Spleen (tissue), 11 donors: ENCODE data around the gene PTMA. TPM values are rescaled to one million over a fixed set of nuclear protein-coding genes. Genes with fewer than 3 reads are reported as not detected.

Experiments used
- DNase-seq: peaks from one replicate; pipeline ENCODE4 v3.0.0-alpha.2; 2020
- H3K27ac ChIP-seq, 8 donors: fragments of 200-600 bp; sonication (generic) in 7 of 8; 1 replicate in 4 of 8; 2 replicates in 4 of 8; pipeline versions ENCODE4 v1.5.0 to v1.8.0; 2016 to 2021; ENCODE audit warnings: inconsistent platforms in 4 of 8, mild to moderate bottlenecking in 4 of 8, moderate library complexity in 1 of 8
- H3K27me3 ChIP-seq, 7 donors: fragments of 200-600 bp; sonication (generic) in 6 of 7; replicated peaks in 1 of 7; 1 replicate in 4 of 7; 2 replicates in 3 of 7; pipeline versions ENCODE4 v1.5.0 to v1.8.0; 2016 to 2021; ENCODE audit warnings: inconsistent platforms in 3 of 7, mild to moderate bottlenecking in 1 of 7
- H3K36me3 ChIP-seq, 6 donors: fragments of 200-600 bp; sonication (generic) in 5 of 6; 1 replicate in 4 of 6; 2 replicates in 2 of 6; pipeline versions ENCODE4 v1.5.0 to v1.8.0; 2016 to 2021; ENCODE audit warnings: inconsistent platforms in 2 of 6
- H3K4me1 ChIP-seq, 6 donors: fragments of 200-600 bp; sonication (generic) in 5 of 6; 1 replicate in 3 of 6; 2 replicates in 3 of 6; pipeline versions ENCODE4 v1.5.0 to v1.8.0; 2016 to 2021; ENCODE audit warnings: inconsistent platforms in 3 of 6
- H3K4me3 ChIP-seq, 8 donors: fragments of 200-600 bp; sonication (generic) in 7 of 8; 1 replicate in 4 of 8; 2 replicates in 4 of 8; pipeline versions ENCODE4 v1.5.0 to v1.8.0; 2016 to 2021; ENCODE audit warnings: inconsistent platforms in 4 of 8, mild to moderate bottlenecking in 4 of 8, moderate library complexity in 2 of 8
- H3K9me3 ChIP-seq, 8 donors: fragments of 200-600 bp; sonication (generic) in 7 of 8; 1 replicate in 4 of 8; 2 replicates in 4 of 8; pipeline versions ENCODE4 v1.5.0 to v1.8.0; 2016 to 2021; ENCODE audit warnings: inconsistent platforms in 4 of 8
- CTCF ChIP-seq, 11 experiments: fragments of 200-600 bp in 7 of 11; fragments of 450-650 bp in 4 of 11; sonication (generic) in 4 of 11; IDR thresholded peaks in 8 of 11; conservative IDR thresholded peaks in 3 of 11; 1 replicate in 7 of 11; 2 replicates in 4 of 11; pipeline versions ENCODE4 v1.4.0 to v1.8.0; 2016 to 2021; ENCODE audit warnings: antibody characterized with exemption in 11 of 11, inconsistent platforms in 4 of 11, mild to moderate bottlenecking in 1 of 11
- POLR2A ChIP-seq, 3 donors: fragments of 450-650 bp; IDR thresholded peaks; one replicate each; pipeline ENCODE4 v1.5.1; 2017; ENCODE audit warnings: antibody characterized with exemption in 3 of 3, mild to moderate bottlenecking in 1 of 3
- POLR2AphosphoS5 ChIP-seq, 3 donors: sonication (generic); formaldehyde crosslinking; IDR thresholded peaks; one replicate each; pipeline ENCODE4 v1.5.1; 2017; ENCODE audit warnings: antibody characterized with exemption in 3 of 3
- WGBS, 5 donors: extraction: QIAGEN DNeasy Blood & Tissue Kit in 3 of 5; methylation state at CpG; one replicate each; pipeline versions ENCODE4 v1.1.5 to v1.1.7; 2013 to 2018; 5-methylcytosine and 5-hydroxymethylcytosine counted together
- intact Hi-C: fragments of 100-400 bp; cut with DNase I; formaldehyde crosslinking; loops from one replicate; pipeline ENCODE4 v1.15.0; 2023; ENCODE audit warnings: low total_unique reads
- polyA plus RNA-seq, 3 donors: library from polyadenylated mRNA; stranded (reverse); fragments of 200-250 nt; gene quantifications; one replicate each; pipeline ENCODE4 v1.2.1, GENCODE V29; 2013
- total RNA-seq, 7 donors: library from RNA; depleted of rRNA in 3 of 7; stranded (reverse); fragments of >200 nt in 3 of 7; fragmentation: NEBNext Ultra II Directional in 4 of 7; extraction: Animal tissue kit (Norgen Biotek cat#: 25700) in 4 of 7; gene quantifications; one replicate each; pipeline versions ENCODE4 v1.1.0 to v1.2.1, GENCODE V29; 2016 to 2021
- donor health status: healthy with polysubstance abuse.
- donor health status: DM: no; HTN: no; CAD: no; lungs with moderate emphysema.
- donor health status: DM: no; HTN: no; CAD: no.
- donor health status: Bipolar disorder and iron deficiency.
- donor health status: healthy.
- donor health status: DM: no; HTN: no; CAD: no.
- donor health status: DM: yes; HTN: yes; CAD: no.

The PTMA gene
- total and polyA plus RNA-seq, 10 donors, result 509 to 2,114 (median 803) TPM

- Histone ChIP-seq H3K27me3 (peaks cover 0 to 15% (median 0%) of the 10 kb centered on the region in 7 donors), H3K27ac (peak overlapping the region; percentile 60 to 87 (median 80)), H3K9me3 (no peaks in the 10 kb centered on the region), H3K4me1 (peaks cover 0 to 42% (median 24%) of the 10 kb centered on the region in 6 donors), H3K4me3 (peak overlapping the region; percentile 16 to 71 (median 36)), H3K36me3 (no peaks in the 10 kb centered on the region)
- peak; percentile 85 for DNase-seq
- intact Hi-C loops, result loop anchor here (2.0 kb wide), 1 partner anchor 34 kb away; no protein-coding TSS in a partner anchor
- WGBS, 5 donors, result 11 to 19% (median 18%) methylated on average over 32 to 79 of the region's 79 CpGs
- TF ChIP-seq CTCF (IDR thresholded peaks at IDR 0.05 in 8 of 11, conservative IDR thresholded peaks at IDR 0.05 in 3 of 11) (no peak), POLR2A (IDR thresholded peaks at IDR 0.05) (peak in 1 of 3 donors; percentile 16), POLR2AphosphoS5 (IDR thresholded peaks at IDR 0.05) (peak in 2 of 3 donors; percentile 73 to 79)
Observed at GRCh38 chr2:231680992-231681852, 27.1 kb upstream of the PTMA start.

- Histone ChIP-seq H3K36me3 (no peaks in the 10 kb centered on the region), H3K27ac (no peak overlapping the region), H3K27me3 (peaks cover 0 to 15% (median 0%) of the 10 kb centered on the region in 7 donors), H3K4me1 (peaks cover 0 to 42% (median 27%) of the 10 kb centered on the region in 6 donors), H3K9me3 (no peaks in the 10 kb centered on the region), H3K4me3 (no peak overlapping the region)
- TF ChIP-seq POLR2AphosphoS5 (IDR thresholded peaks at IDR 0.05) (no peak), CTCF (IDR thresholded peaks at IDR 0.05 in 8 of 11, conservative IDR thresholded peaks at IDR 0.05 in 3 of 11) (no peak), POLR2A (IDR thresholded peaks at IDR 0.05) (no peak)
- peak; percentile 64 for DNase-seq
- 56 to 90% (median 67%) methylated on average over 10 to 11 of the region's 11 CpGs for WGBS, 5 donors
- intact Hi-C loops, result no loop called here
Observed at GRCh38 chr2:231682603-231683291, 25.6 kb upstream of the PTMA start.

GRCh38 chr2:231683292-231684235 lies 24.8 kb upstream of the PTMA start:
- H3K4me1 ChIP-seq, result peaks cover 0 to 39% (median 25%) of the 10 kb centered on the region in 6 donors
- H3K27me3 ChIP-seq, result peaks cover 0 to 15% (median 0%) of the 10 kb centered on the region in 7 donors
- TF ChIP-seq POLR2AphosphoS5 (IDR thresholded peaks at IDR 0.05) (no peak), POLR2A (IDR thresholded peaks at IDR 0.05) (no peak), CTCF (IDR thresholded peaks at IDR 0.05 in 8 of 11, conservative IDR thresholded peaks at IDR 0.05 in 3 of 11) (no peak)
- no peaks in the 10 kb centered on the region for H3K9me3 ChIP-seq
- no peaks in the 10 kb centered on the region for H3K36me3 ChIP-seq
- H3K27ac ChIP-seq, result no peak overlapping the region
- no peak for DNase-seq
- no peak overlapping the region for H3K4me3 ChIP-seq
- 87 to 96% (median 90%) methylated on average over 6 to 8 of the region's 8 CpGs for WGBS, 5 donors
- intact Hi-C loops, result no loop called here
